GM12878 (cell line): ENCODE measurements around the gene SOCS1. TPM values are rescaled to one million over a fixed set of nuclear protein-coding genes. Genes with fewer than 3 reads are reported as not detected.
A peak's percentile ranks its signal among the peaks of the same experiment; 100 is the strongest.

ENCODE experiments used
- ATAC-seq: fragments of 200-7000 bp; cut with Tn5 transposase; 3 replicates; pipeline ENCODE4 v1.9.1; 2020; ENCODE audit warnings: mild to moderate bottlenecking, moderate library complexity
- BruUV-seq: library from RNA; stranded (reverse); fragments of 400-500 nt; replicated peaks from 2 replicates; lab custom pipeline; 2021; lab: Mats Ljungman, UMichigan
- CTCF ChIA-PET: fragments of 300-600 bp; sonication (Branson Sonifier 250); formaldehyde crosslinking; extraction: SDS; loops from one replicate; lab custom pipeline; 2021; ENCODE audit warnings: inconsistent platforms; lab: Yijun Ruan, JAX
- POLR2A ChIA-PET: fragments of 350-600 bp; formaldehyde crosslinking; extraction: SDS; loops from one replicate; lab custom pipeline; 2021; ENCODE audit warnings: inconsistent platforms; lab: Charles Lee
- RAD21 ChIA-PET: fragments of 300-600 bp; sonication (Branson Sonifier 250); formaldehyde crosslinking; loops from one replicate; lab custom pipeline; 2023; ENCODE audit warnings: antibody characterized with exemption; ENCODE audit not compliant: unreplicated experiment; lab: Charles Lee
- SMC1A ChIA-PET: fragments of 300-600 bp; sonication (Branson Sonifier 250); formaldehyde crosslinking; loops from one replicate; lab custom pipeline; 2023; ENCODE audit not compliant: unreplicated experiment, uncharacterized antibody; lab: Charles Lee
- DNase-seq: peaks from one replicate; pipeline ENCODE4 v3.0.0-alpha.2; 2011; ENCODE audit warnings: low read depth, low spot score
- FAIRE-seq: peaks from 3 replicates; lab custom pipeline; 2011; peaks lifted over from hg19 to GRCh38; lab: Jason Lieb, UNC
- H2AFZ ChIP-seq: 2 replicates; pipeline ENCODE4 v1.6.0; 2011; ENCODE audit warnings: low read depth, low read length, control low read depth; ENCODE audit not compliant: control insufficient read depth
- H3K27ac ChIP-seq: 2 replicates; pipeline ENCODE4 v1.5.1; 2011; ENCODE audit warnings: control low read depth; ENCODE audit not compliant: control insufficient read depth, insufficient read depth
- H3K27me3 ChIP-seq, 2 experiments: replicated peaks in 1 of 2; 2 replicates each; pipeline versions ENCODE4 v1.6.0 to v1.6.1; 2011; ENCODE audit warnings: low read length in 1 of 2; ENCODE audit not compliant: control insufficient read depth in 2 of 2, insufficient read depth in 2 of 2
- H3K36me3 ChIP-seq, 2 experiments: 2 replicates each; pipeline ENCODE4 v1.5.1; 2011; ENCODE audit warnings: low read length in 1 of 2; ENCODE audit not compliant: control insufficient read depth in 2 of 2, insufficient read depth in 2 of 2
- H3K4me1 ChIP-seq: 2 replicates; pipeline ENCODE4 v1.6.1; 2011; ENCODE audit warnings: mild to moderate bottlenecking, low read length, moderate library complexity, mixed read lengths; ENCODE audit not compliant: control insufficient read depth, insufficient read depth
- H3K4me2 ChIP-seq: 2 replicates; pipeline ENCODE4 v1.6.0; 2011; ENCODE audit warnings: control low read depth; ENCODE audit not compliant: control insufficient read depth, insufficient read depth
- H3K4me3 ChIP-seq: fragments of 200-600 bp; sonication (generic); 2 replicates; pipeline ENCODE4 v1.5.1; 2016
- H3K79me2 ChIP-seq: 2 replicates; pipeline ENCODE4 v1.6.0; 2011; ENCODE audit warnings: low read length; ENCODE audit not compliant: control insufficient read depth, insufficient read depth
- H3K9ac ChIP-seq: 2 replicates; pipeline ENCODE4 v1.8.0; 2011; ENCODE audit warnings: low read length, control low read depth, mixed read lengths; ENCODE audit not compliant: control insufficient read depth, insufficient read depth
- H3K9me3 ChIP-seq: replicated peaks from 3 replicates; pipeline ENCODE4 v1.5.1; 2011; ENCODE audit warnings: mild to moderate bottlenecking, low read length; ENCODE audit not compliant: control insufficient read depth, insufficient read depth
- H4K20me1 ChIP-seq: 2 replicates; pipeline ENCODE4 v1.6.0; 2011; ENCODE audit not compliant: control insufficient read depth, insufficient read depth
- ASH2L ChIP-seq: fragments of 300-600, 200-600 bp; sonication (generic); IDR thresholded peaks from 2 replicates; pipeline ENCODE4 v1.6.1; 2017; ENCODE audit warnings: low read depth, mild to moderate bottlenecking, borderline replicate concordance
- BHLHE40 ChIP-seq, 2 experiments: fragments of 450-650 bp in 1 of 2; IDR thresholded peaks; 2 replicates each; pipeline ENCODE4 v1.6.1; 2011 to 2017; ENCODE audit warnings: low read depth in 2 of 2, borderline replicate concordance in 1 of 2, improper control_type of control experiment in 1 of 2, low read length in 1 of 2, mild to moderate bottlenecking in 1 of 2
- EED ChIP-seq: sonication (generic); IDR thresholded peaks from 2 replicates; pipeline ENCODE4 v1.6.1; 2016; ENCODE audit warnings: antibody characterized with exemption, low read depth
- GATAD2B ChIP-seq: fragments of 450-650 bp; conservative IDR thresholded peaks from 2 replicates; pipeline ENCODE4 v1.6.1; 2017; ENCODE audit warnings: low read depth, mild to moderate bottlenecking, moderate library complexity
- HSF1 ChIP-seq: fragments of 150-350 bp; IDR thresholded peaks from 2 replicates; pipeline ENCODE4 v1.6.1; 2014; ENCODE audit warnings: mild to moderate bottlenecking, low read depth, low read length
- KLF5 ChIP-seq: fragments of 450-650 bp; IDR thresholded peaks from 2 replicates; pipeline ENCODE4 v1.6.1; 2014; ENCODE audit warnings: mild to moderate bottlenecking; ENCODE audit not compliant: partially characterized antibody
- POLR2AphosphoS5 ChIP-seq: IDR thresholded peaks from 2 replicates; pipeline ENCODE4 v1.6.1; 2011; ENCODE audit warnings: mild to moderate bottlenecking, low read length, inconsistent platforms
- POU2F2 ChIP-seq: IDR thresholded peaks from 3 replicates; pipeline ENCODE4 v1.6.1; 2011; ENCODE audit warnings: low read depth, mild to moderate bottlenecking, low read length, borderline replicate concordance
- RUNX3 ChIP-seq: IDR thresholded peaks from 2 replicates; pipeline ENCODE4 v1.6.1; 2012; ENCODE audit warnings: low read length, inconsistent platforms
- SMAD1 ChIP-seq: fragments of 450-650 bp; IDR thresholded peaks from 2 replicates; pipeline ENCODE4 v1.6.1; 2018; ENCODE audit warnings: mild to moderate bottlenecking, low read depth; ENCODE audit not compliant: partially characterized antibody
- SMARCA5 ChIP-seq: fragments of 450-650 bp; IDR thresholded peaks from 2 replicates; pipeline ENCODE4 v1.6.1; 2017; ENCODE audit warnings: mild to moderate bottlenecking
- TARDBP ChIP-seq: IDR thresholded peaks from 2 replicates; pipeline ENCODE4 v1.6.1; 2016; ENCODE audit warnings: borderline replicate concordance
- WGBS: methylation state at CpG from one replicate; pipeline ENCODE4 v1.1.6; 2016; ENCODE audit warnings: low lambda C conversion rate; ENCODE audit not compliant: insufficient replicate concordance, insufficient coverage; ENCODE audit errors: missing lambda C conversion rate; 5-methylcytosine and 5-hydroxymethylcytosine counted together
- in situ Hi-C: fragments of 300-500 bp; cut with MboI; formaldehyde crosslinking; loops from 9 replicates; pipeline ENCODE4 v1.14.3; 2018; ENCODE audit warnings: mixed read lengths
- intact Hi-C: fragments of 100-400 bp; cut with micrococcal nuclease; formaldehyde crosslinking; loops from one replicate; pipeline ENCODE4 v1.14.2; 2022; ENCODE audit not compliant: unreplicated experiment
- polyA plus RNA-seq, 11 experiments: library from polyadenylated mRNA; depleted of rRNA in 4 of 11; unstranded in 6 of 11; stranded (reverse) in 5 of 11; fragments of >200 nt; fragmentation: Nextera tagmentation in 4 of 11; fragmentation: Illumina TruSeq in 1 of 11; extraction: Ambion mirVana in 4 of 11; extraction: Trizol in 1 of 11; gene quantifications; 1 replicate in 1 of 11; 2 replicates in 10 of 11; pipeline versions ENCODE4 v1.2.1 to v1.2.3, GENCODE V29; 2011 to 2016; ENCODE audit warnings: inconsistent platforms in 2 of 11, missing spikeins in 2 of 11, low read depth in 1 of 11
- total RNA-seq, 4 experiments: library from RNA; depleted of rRNA in 3 of 4; stranded (reverse); fragments of >200 nt in 3 of 4; fragmentation: Illumina TruSeq in 1 of 4; extraction: Trizol in 1 of 4; gene quantifications; 2 replicates each; pipeline versions ENCODE4 v1.2.1 to v1.2.3, GENCODE V29; 2013 to 2021
- TF ChIP-seq, protein P1 (sequence below): IDR thresholded peaks from 2 replicates; pipeline ENCODE4 v1.6.1; 2011; ENCODE audit warnings: low read depth, low read length, improper control_type of control experiment, borderline replicate concordance
- TF ChIP-seq, protein P2 (sequence below): fragments of 450-650 bp; formaldehyde crosslinking; IDR thresholded peaks from 2 replicates; pipeline ENCODE4 v1.5.0; 2022; ENCODE audit warnings: mild to moderate bottlenecking, missing genetic modification characterization
- TF ChIP-seq, protein P3 (sequence below): IDR thresholded peaks from 2 replicates; pipeline ENCODE4 v1.6.1; 2012; ENCODE audit warnings: low read depth, low read length, improper control_type of control experiment

Gene SOCS1
- total and polyA plus RNA-seq, 10 of the 15 experiments (the other 5 are each of a cell fraction or from before 2014, with no cell fraction given): 0.42 to 39.8 (median 11.2) TPM

DNA sequence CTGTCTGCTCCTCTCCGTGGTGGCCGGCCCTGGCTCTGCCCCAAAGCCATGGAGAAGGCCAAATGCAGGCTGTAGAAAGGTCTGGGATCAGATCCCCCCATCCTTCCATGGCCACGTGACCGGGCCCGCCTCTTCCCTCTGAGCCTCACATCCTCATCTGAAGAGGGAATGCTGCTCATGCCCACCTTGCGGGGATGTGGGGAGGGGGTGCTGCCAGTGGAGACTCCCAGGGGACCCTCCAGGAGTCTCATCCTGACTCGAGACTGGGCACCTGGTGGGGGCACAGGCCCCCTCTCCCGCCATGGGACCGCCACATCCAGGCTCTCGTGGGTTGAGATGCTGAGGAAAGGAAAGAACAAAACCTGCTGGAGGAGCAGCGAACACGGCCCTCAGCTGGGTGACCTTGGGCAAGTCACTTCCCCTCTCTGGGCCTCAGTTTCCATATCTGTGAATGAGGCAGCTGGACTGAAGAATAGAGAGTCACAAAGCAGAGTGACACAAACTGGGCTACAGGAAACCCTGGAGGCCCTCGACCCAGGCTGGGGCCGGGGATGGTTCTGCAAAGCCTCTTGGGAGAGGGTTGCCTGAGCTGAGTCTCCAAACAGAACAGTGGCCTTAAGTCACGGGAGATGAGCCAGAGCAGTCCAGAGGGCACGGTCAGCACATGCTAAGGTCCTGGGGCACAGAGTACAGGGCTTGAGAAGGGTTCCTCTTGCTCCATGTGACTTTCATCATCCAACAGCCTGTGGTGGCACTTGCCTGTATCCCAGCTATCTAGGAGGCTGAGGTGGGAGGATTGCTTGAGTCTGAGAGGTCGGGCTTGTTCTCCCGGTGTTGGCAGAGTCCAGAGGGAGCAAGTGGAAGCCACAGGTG, 30.1 kb downstream of the SOCS1 start:
- Histone ChIP-seq H3K36me3 (no peaks in the 10 kb centered on the region), H3K9me3 (no peaks in the 10 kb centered on the region), H4K20me1 (no peaks in the 10 kb centered on the region), H3K9ac (peak overlapping the region; percentile 68), H2AFZ (peak overlapping the region; percentile 79), H3K4me1 (peaks cover 28% of the 10 kb centered on the region), H3K4me3 (no peak overlapping the region), H3K27ac (peak overlapping the region; percentile 94), H3K4me2 (peak overlapping the region; percentile 91), H3K79me2 (no peaks in the 10 kb centered on the region), H3K27me3 (no peaks in the 10 kb centered on the region)
- FAIRE-seq (peak; percentile 98), DNase-seq (no peak), ATAC-seq (peak; percentile 1)
- TSS peak; percentile 96 for BruUV-seq
- ChIA-PET SMC1A (interaction anchor here (0.8 to 3.9 kb wide), 29 partner anchors 8 to 260 kb away, joined by 3 to 34 read pairs (median 5); partner anchors contain the start of gene SOCS1), POLR2A (interaction anchor here (0.6 to 3.9 kb wide), 20 partner anchors 10 to 133 kb away, joined by 3 to 53 read pairs (median 6); partner anchors contain the start of gene SOCS1), CTCF (interaction anchor here (0.7 to 3.9 kb wide), 11 partner anchors 20 to 237 kb away, joined by 3 to 29 read pairs (median 4); partner anchors contain the start of gene SOCS1), RAD21 (interaction anchor here (0.7 to 4.3 kb wide), 31 partner anchors 8 to 348 kb away, joined by 3 to 76 read pairs (median 5); partner anchors contain the start of gene SOCS1)
- in situ Hi-C loops (no loop called here), intact Hi-C loops (loop anchor here (2.0 kb wide), 3 partner anchors 23 to 43 kb away; no protein-coding TSS in a partner anchor)
- 33% methylated on average over 18 of the region's 18 CpGs for WGBS
- TF ChIP-seq HSF1 (no peak), POU2F2 (no peak), TARDBP (no peak), GATAD2B (no peak), SMAD1 (no peak), SMARCA5 (0 out of 2 replicates have a peak, but pooled peaks have one; percentile 25), EED (peak; percentile 69), POLR2AphosphoS5 (0 out of 2 replicates have a peak, but pooled peaks have one; percentile 30), BHLHE40 (IDR thresholded peaks at IDR 0.05; ENCODE audit: borderline replicate concordance in 1 of 2, low read depth in 2 of 2, low read length in 1 of 2) (peak in 1 of 2 experiments; percentile 70; a peak in 2 of 4 replicates), ASH2L (0 out of 2 replicates have a peak, but pooled peaks have one; percentile 17), RUNX3 (no peak), KLF5 (no peak)
- TF ChIP-seq, protein P1, sequence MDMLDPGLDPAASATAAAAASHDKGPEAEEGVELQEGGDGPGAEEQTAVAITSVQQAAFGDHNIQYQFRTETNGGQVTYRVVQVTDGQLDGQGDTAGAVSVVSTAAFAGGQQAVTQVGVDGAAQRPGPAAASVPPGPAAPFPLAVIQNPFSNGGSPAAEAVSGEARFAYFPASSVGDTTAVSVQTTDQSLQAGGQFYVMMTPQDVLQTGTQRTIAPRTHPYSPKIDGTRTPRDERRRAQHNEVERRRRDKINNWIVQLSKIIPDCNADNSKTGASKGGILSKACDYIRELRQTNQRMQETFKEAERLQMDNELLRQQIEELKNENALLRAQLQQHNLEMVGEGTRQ: no peak
- TF ChIP-seq, protein P2, sequence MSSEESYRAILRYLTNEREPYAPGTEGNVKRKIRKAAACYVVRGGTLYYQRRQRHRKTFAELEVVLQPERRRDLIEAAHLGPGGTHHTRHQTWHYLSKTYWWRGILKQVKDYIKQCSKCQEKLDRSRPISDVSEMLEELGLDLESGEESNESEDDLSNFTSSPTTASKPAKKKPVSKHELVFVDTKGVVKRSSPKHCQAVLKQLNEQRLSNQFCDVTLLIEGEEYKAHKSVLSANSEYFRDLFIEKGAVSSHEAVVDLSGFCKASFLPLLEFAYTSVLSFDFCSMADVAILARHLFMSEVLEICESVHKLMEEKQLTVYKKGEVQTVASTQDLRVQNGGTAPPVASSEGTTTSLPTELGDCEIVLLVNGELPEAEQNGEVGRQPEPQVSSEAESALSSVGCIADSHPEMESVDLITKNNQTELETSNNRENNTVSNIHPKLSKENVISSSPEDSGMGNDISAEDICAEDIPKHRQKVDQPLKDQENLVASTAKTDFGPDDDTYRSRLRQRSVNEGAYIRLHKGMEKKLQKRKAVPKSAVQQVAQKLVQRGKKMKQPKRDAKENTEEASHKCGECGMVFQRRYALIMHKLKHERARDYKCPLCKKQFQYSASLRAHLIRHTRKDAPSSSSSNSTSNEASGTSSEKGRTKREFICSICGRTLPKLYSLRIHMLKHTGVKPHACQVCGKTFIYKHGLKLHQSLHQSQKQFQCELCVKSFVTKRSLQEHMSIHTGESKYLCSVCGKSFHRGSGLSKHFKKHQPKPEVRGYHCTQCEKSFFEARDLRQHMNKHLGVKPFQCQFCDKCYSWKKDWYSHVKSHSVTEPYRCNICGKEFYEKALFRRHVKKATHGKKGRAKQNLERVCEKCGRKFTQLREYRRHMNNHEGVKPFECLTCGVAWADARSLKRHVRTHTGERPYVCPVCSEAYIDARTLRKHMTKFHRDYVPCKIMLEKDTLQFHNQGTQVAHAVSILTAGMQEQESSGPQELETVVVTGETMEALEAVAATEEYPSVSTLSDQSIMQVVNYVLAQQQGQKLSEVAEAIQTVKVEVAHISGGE: no peak
- TF ChIP-seq, protein P3, sequence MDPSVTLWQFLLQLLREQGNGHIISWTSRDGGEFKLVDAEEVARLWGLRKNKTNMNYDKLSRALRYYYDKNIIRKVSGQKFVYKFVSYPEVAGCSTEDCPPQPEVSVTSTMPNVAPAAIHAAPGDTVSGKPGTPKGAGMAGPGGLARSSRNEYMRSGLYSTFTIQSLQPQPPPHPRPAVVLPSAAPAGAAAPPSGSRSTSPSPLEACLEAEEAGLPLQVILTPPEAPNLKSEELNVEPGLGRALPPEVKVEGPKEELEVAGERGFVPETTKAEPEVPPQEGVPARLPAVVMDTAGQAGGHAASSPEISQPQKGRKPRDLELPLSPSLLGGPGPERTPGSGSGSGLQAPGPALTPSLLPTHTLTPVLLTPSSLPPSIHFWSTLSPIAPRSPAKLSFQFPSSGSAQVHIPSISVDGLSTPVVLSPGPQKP: no peak
